NCI-H524 (cell line): ENCODE measurements around the gene LYSMD3.

Experiments
- DNase-seq, 2 experiments: peaks; one replicate each; lab custom pipeline; 2025; lab: John Stamatoyannopoulos, UW

LYSMD3 gene

DNA sequence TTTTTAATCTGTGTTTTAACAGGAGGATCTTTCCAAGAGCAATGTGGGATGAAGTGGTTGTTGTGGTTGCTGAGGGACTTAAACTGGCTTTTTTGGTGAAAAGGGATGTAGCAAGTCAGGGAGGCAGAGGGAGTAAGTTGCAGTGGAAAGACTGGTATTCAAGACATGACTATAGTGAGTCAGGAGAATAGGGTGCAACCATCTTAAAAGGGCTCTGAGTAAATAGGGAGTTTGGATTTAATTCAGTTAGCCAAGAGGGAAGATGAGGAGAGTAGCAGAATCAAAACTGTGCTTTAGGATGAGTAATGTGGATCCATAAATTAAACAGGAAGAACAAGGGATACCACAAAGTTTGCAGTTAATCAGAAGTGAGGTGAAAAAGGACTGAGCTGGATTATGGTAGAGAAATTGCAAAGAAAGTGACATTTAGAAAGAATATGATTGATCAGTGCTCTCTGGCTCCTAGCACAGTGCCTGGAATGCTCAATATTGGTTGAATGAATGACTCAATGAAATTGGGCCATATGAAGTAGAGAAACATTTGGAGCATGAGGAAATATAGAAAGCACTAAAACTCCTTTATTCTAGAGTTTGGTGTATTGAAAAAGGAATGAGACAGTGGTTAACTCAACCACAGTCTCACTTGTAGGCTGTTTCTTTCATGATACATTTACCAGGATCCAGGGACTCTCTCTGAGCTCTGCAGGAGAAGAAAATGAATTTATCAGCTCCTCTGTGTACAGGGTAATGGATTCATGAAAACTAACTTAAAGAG lies 49.6 kb downstream of the LYSMD3 start:
- no peak for DNase-seq

DNA sequence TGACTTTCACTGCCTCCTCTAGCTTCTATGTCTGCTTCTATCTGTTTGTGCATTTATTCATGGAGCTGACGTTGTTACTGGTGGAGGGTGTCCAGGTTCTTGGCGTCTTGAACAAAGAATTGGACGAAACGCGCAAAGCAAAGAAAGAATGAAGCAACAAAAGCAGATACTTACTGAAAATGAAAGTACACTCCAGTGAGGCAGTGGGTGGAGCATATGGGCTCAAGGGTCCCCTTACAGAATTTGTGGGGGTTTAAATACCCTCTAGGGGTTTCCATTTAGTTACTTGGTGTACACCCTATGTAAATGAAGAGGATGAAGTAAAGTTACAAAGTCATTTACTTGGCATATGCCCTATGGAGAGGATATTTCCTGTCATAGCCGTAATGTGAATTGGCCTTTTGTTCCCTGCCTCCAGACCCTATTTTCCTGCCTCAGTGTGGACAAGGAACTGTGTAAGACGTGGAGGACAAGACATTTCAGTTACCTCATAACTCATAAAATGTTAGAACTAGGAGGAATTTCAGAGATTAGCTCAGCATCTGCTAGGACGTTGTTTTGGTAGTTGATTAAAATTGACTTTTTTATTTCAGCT lies 51.7 kb downstream of the LYSMD3 start:
- DNase-seq, result no peak

DNA sequence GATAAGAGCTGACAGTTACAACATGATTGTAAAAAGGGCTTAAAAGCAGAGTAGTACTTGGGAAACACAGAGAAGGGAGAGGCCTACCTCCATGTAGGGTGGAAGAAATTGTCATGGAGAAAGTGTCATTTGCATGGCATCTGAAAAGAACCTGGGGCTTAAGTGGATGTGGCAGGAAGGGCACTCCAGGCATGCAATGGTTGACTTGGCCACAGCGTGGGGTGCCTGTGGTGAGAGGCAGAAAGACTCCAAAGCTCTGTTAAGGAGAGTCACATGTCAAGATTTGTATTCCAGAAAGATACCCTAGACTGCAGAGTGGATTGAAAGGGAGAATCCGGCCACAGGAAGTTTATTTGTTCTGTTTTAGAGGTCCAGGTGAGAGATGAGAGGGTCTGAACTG lies 52.3 kb downstream of the LYSMD3 start:
- no peak for DNase-seq

DNA sequence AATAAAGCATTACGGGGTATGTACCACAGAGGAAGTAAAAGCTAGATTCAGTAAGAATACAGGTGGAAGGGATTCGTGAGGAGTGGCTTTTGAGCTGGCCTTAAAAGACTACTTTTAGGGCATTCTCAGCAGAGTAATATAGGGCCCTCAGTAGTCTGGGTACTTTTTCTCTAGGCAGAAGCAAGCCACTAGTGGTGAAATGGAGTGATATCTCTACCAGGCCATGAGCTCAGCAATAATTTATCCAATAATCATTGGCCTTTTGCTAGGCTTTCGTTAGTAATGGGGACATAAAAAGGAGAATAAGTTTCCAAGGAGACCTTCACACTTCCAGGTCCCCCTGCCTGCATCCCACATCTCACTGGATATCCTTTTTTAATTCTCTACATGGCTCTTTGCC lies 53.0 kb downstream of the LYSMD3 start:
- DNase-seq, result no peak

DNA sequence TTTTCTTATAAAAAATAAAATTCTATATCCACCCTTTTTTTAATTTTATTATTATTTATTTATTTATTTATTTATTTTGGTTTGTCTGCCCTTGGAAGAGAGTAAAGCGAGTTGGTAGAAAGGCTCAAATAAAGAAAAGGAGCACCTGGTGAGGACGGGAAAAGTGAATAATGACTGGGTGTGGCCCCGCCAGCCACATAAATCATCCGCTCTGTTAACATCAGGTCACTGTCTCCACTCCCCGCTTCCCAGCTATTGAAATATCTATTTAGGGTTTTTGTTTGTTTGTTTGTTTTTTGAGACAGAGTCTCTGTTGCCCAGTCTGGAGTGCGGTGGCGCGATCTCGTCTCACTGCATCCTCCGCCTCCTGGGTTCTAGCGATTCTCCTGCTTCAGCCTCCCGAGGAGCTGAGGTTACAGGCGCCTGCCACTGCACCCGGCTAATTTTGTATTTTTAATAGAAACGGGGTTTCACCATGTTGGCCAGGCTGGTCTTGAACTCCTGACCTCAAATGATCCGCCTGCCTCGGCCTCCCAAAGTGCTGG lies 53.9 kb downstream of the LYSMD3 start:
- no peak for DNase-seq

DNA sequence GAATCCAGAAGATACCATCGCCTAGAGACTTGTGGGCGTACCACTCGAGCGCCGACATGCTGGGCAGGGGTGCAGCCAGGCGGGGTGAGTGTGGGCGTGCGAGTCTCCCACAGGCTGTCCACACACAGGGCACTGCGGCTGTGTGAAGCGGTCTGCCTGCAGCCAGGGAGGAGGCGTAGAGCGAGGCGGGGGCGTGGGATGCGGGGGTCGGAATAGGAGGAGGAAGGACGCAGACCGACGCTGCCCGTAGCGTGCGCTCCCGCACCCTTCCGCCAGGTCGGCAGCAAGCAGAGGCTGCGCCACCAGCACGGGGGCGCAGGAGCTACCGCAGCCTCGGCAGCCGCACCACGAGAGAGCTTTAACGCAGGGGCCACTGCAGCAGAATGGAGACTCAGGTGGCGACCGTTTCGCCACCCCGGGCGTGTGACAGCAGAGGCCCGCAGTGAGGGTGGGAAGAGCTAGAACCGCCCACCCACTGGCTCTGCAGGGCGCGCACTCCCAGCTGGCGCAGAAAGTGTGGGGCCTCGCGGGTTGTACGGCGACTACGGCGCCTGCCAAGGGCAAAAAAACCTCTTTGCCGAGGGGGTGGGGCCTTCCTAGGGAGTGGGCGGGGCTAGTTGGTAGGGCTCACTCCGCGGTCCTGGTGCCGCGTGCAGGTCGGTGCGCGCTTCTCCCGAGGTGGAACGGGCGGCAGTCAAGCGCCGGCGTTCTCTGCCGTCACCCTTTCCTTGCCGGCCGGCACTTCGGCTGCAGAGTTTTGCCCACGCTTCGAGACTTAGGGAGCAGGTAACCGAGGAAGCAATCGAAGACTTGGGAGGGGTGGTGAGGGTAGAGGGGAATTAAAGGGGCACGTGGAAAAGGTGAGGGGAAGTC lies 54.9 kb downstream of the LYSMD3 start, which contains the start of the genes MBLAC2 and POLR3G:
Gene MBLAC2, minus strand, starts transcription at position 537 of the 873 bp plus-strand sequence. Its CDS starts 479 bp downstream, at position 58.
Gene POLR3G, plus strand, starts transcription at position 630 of the 873 bp plus-strand sequence. CDS start 10,704 bp downstream, outside the sequence.
- DNase-seq, result peak; percentile 87 to 91

- peak; percentile 34 to 58 for DNase-seq
Observed at GRCh38 chr5:90473396-90474234, 55.8 kb downstream of the LYSMD3 start.

DNA sequence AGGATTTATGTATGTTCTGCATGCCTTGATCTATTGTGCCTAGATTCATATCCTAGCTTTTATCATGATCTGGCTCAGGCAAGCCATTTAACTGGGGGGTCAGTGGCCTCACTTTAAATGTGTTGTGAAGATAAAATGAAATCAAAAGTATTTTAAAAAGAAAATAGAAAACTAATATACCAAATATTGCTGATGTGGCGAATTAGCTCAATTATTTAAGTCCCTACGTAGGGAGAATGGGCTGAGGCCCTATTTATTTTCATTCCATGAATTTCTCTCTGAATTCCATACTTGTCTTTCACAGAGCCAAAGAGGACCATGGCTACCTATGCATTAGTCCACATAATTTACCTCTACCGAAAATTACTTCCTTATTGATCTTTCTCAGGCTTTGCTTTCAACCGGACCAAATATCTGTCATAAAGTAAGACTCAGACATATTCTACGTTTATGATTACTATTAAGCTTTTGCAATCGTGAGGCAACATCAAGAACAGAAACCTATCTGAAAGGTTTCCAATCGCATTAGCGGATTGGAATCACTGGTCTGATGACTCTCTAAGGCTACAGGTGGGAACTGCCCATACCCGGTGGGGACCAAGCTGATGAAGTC lies 56.5 kb downstream of the LYSMD3 start:
- no peak for DNase-seq
